Karpas-422 (cell line): ENCODE measurements around the gene RPS2. TPM values are rescaled to one million over a fixed set of nuclear protein-coding genes. Genes with fewer than 3 reads are reported as not detected.
"Not testable (repeated sequence)": the region's sequence is repeated elsewhere in the genome, so short reads cannot be mapped to it uniquely, and the experiment has no call there.

Experiments
- DNase-seq: peaks from one replicate; pipeline ENCODE4 v3.0.0-alpha.2; 2015
- H2AFZ ChIP-seq: fragments of 200-600 bp; sonication (generic); 2 replicates; pipeline ENCODE4 v1.6.1; 2014; ENCODE audit warnings: antibody characterized with exemption, low read length, mixed read lengths
- H3K27ac ChIP-seq: fragments of 200-600 bp; sonication (generic); 2 replicates; pipeline ENCODE4 v1.5.1; 2014; ENCODE audit warnings: mild to moderate bottlenecking, low read length, moderate library complexity
- H3K27me3 ChIP-seq: fragments of 200-600 bp; sonication (generic); 2 replicates; pipeline ENCODE4 v1.6.1; 2014; ENCODE audit warnings: low read length, mixed read lengths
- H3K36me3 ChIP-seq: fragments of 200-600 bp; sonication (generic); 2 replicates; pipeline ENCODE4 v1.6.1; 2014; ENCODE audit warnings: low read length, mixed read lengths; ENCODE audit not compliant: insufficient read depth
- H3K4me1 ChIP-seq: fragments of 200-600 bp; sonication (generic); 2 replicates; pipeline ENCODE4 v1.6.1; 2014; ENCODE audit warnings: mild to moderate bottlenecking, low read length, mixed read lengths
- H3K4me2 ChIP-seq: fragments of 200-600 bp; sonication (generic); 2 replicates; pipeline ENCODE4 v1.6.1; 2014; ENCODE audit warnings: low read length, low read depth, mild to moderate bottlenecking; ENCODE audit not compliant: poor library complexity, severe bottlenecking
- H3K4me3 ChIP-seq: fragments of 200-600 bp; sonication (generic); 2 replicates; pipeline ENCODE4 v1.5.1; 2014; ENCODE audit warnings: mild to moderate bottlenecking, antibody characterized with exemption, low read length, mixed read lengths
- H3K79me2 ChIP-seq: fragments of 200-600 bp; sonication (generic); 2 replicates; pipeline ENCODE4 v1.6.1; 2014; ENCODE audit warnings: mild to moderate bottlenecking, low read length, mixed read lengths
- H3K9ac ChIP-seq: fragments of 200-600 bp; sonication (generic); 2 replicates; pipeline ENCODE4 v1.6.0; 2014; ENCODE audit warnings: low read length
- H3K9me2 ChIP-seq: fragments of 200-600 bp; sonication (generic), shearing (Covaris generic); replicated peaks from 2 replicates; pipeline ENCODE4 v1.6.0; 2014; ENCODE audit warnings: mild to moderate bottlenecking, low read length, moderate library complexity; ENCODE audit not compliant: insufficient read depth
- H3K9me3 ChIP-seq: fragments of 300-700, 200-600 bp; sonication (generic); 2 replicates; pipeline ENCODE4 v1.6.1; 2014; ENCODE audit warnings: low read length, mixed read lengths
- H4K20me1 ChIP-seq: fragments of 200-600 bp; sonication (generic); 2 replicates; pipeline ENCODE4 v1.6.1; 2014; ENCODE audit warnings: mild to moderate bottlenecking, antibody characterized with exemption, low read length, low read depth; ENCODE audit not compliant: insufficient read depth
- total RNA-seq: library from RNA; depleted of rRNA; stranded (reverse); fragments of >200 nt; shearing (Covaris generic); gene quantifications from 2 replicates; pipeline ENCODE4 v1.2.3, GENCODE V29; 2014; ENCODE audit warnings: low replicate concordance

RPS2 gene
- total RNA-seq, 1 experiment from 2014 or later: 3,837 TPM

DNA sequence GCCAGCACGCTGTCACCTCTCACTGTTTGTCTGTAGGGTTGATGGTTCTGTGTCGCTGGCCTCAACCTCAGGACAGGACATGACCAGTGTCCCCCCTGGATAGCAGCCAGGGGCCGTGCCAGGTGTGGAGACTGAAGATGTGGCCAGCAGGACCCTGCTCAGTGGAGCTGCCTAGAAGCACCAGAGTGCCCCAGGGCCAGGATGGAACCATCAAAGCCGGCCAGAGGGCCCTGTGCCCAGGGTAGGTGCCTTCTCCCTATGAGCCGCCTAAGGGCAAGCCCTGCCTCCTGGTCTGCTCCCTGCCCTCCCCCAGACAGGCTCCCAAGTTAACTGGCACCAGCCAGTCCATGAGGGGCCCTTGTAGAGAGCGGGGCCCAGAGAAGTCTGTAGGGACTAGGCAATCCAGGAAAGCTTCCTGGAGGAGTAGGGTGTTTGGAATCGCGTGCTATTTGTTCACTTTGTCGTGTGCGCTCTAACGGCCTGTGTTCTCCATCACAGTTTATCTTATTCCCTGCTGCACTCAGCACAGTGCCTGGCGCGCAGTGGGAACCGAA lies 5.8 kb downstream of the RPS2 start:
- peaks cover 17% of the 10 kb centered on the region for H3K36me3 ChIP-seq
- no peaks in the 10 kb centered on the region for H3K27me3 ChIP-seq
- H3K9me3 ChIP-seq: no peaks in the 10 kb centered on the region
- H3K4me2 ChIP-seq: peak overlapping the region; percentile 23
- H3K79me2 ChIP-seq: peaks cover 23% of the 10 kb centered on the region
- DNase-seq: no peak
- H3K4me1 ChIP-seq: peaks cover 40% of the 10 kb centered on the region
- no peak overlapping the region for H3K27ac ChIP-seq
- peaks cover 12% of the 10 kb centered on the region for H4K20me1 ChIP-seq
- no peak overlapping the region; the same call in 1 of the 2 replicates for H3K4me3 ChIP-seq
- peak overlapping the region; percentile 41 for H3K9ac ChIP-seq
- H2AFZ ChIP-seq: peak overlapping the region; percentile 72; the same call in 1 of the 2 replicates
- no peaks in the 10 kb centered on the region for H3K9me2 ChIP-seq

DNA sequence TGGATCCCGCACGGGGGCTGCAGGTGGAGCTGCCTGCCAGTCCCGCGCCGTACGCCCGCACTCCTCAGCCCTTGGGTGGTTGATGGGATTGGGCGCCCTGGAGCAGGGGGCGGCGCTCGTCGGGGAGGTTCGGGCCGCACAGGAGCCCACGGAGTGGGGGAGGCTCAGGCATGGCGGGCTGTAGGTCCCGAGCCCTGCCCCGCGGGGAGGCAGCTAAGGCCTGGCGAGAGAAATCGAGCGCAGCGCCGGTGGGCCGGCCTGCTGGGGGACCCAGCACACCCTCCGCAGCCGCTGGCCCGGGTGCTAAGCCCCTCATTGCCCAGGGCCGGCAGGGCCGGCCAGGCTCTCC lies 6.5 kb downstream of the RPS2 start:
- not testable (repeated sequence) for H3K9me3 ChIP-seq, H4K20me1 ChIP-seq, DNase-seq, H3K9ac ChIP-seq, H3K27ac ChIP-seq, H3K27me3 ChIP-seq, H3K9me2 ChIP-seq, H2AFZ ChIP-seq, H3K4me3 ChIP-seq, H3K4me2 ChIP-seq
- peaks cover 11% of the 10 kb centered on the region for H3K36me3 ChIP-seq
- peaks cover 16% of the 10 kb centered on the region for H3K79me2 ChIP-seq
- peaks cover 33% of the 10 kb centered on the region for H3K4me1 ChIP-seq

GRCh38 chr16:1957434-1958142 lies 7.0 kb downstream of the RPS2 start:
- DNase-seq, H3K27me3 ChIP-seq, H3K9ac ChIP-seq: not testable (repeated sequence)

GRCh38 chr16:1953734-1954133 lies 10.9 kb downstream of the RPS2 start:
- H3K4me1 ChIP-seq: no peaks in the 10 kb centered on the region; the same call in 1 of the 2 replicates
- no peaks in the 10 kb centered on the region for H4K20me1 ChIP-seq
- H3K4me3 ChIP-seq: no peak overlapping the region
- no peaks in the 10 kb centered on the region for H3K9me2 ChIP-seq
- no peaks in the 10 kb centered on the region for H3K79me2 ChIP-seq
- no peak for DNase-seq
- no peaks in the 10 kb centered on the region for H3K9me3 ChIP-seq
- no peak overlapping the region for H3K27ac ChIP-seq
- no peak overlapping the region for H3K4me2 ChIP-seq
- H2AFZ ChIP-seq: no peak overlapping the region
- no peaks in the 10 kb centered on the region for H3K36me3 ChIP-seq
- no peak overlapping the region for H3K9ac ChIP-seq
- H3K27me3 ChIP-seq: no peaks in the 10 kb centered on the region

More at GRCh38 chr16:1957434-1958142, 7.0 kb downstream of the RPS2 start:
- H3K27ac ChIP-seq, H3K4me2 ChIP-seq, H2AFZ ChIP-seq, H3K9me2 ChIP-seq, H3K9me3 ChIP-seq, H4K20me1 ChIP-seq, H3K36me3 ChIP-seq, H3K4me3 ChIP-seq: not testable (repeated sequence)
- peaks cover 12% of the 10 kb centered on the region for H3K79me2 ChIP-seq
- peaks cover 28% of the 10 kb centered on the region for H3K4me1 ChIP-seq

DNA sequence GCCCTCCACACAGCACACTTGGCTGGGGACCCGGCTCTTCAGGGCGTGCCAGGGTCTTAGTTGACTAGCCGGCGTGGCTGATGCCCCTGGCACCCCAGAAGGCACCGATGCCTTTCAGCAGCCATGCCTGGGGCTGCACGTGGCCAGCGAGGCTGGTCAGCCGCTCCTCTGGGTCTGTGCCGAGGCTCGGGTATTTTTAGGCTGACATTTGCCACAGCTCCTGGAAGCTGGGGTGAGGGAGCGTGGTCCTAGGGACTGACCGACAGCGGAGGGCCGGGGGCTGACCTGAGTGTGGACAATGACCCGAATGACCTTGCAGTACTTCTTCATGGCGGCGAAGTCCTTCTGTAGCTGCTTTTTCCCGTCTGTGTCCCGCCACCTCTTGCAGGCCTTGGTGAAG lies 14.1 kb downstream of the RPS2 start:
- no peaks in the 10 kb centered on the region for H3K79me2 ChIP-seq
- H3K27ac ChIP-seq: no peak overlapping the region
- H3K4me1 ChIP-seq: no peaks in the 10 kb centered on the region
- H3K9ac ChIP-seq: no peak overlapping the region
- H3K4me2 ChIP-seq: no peak overlapping the region
- H3K27me3 ChIP-seq: no peaks in the 10 kb centered on the region
- no peak overlapping the region for H2AFZ ChIP-seq
- H3K9me3 ChIP-seq: no peaks in the 10 kb centered on the region
- no peak overlapping the region for H3K4me3 ChIP-seq
- no peaks in the 10 kb centered on the region for H3K36me3 ChIP-seq
- no peak for DNase-seq
- H3K9me2 ChIP-seq: no peaks in the 10 kb centered on the region
- H4K20me1 ChIP-seq: no peaks in the 10 kb centered on the region

- Histone ChIP-seq H3K4me2 (no peak overlapping the region), H3K27ac (no peak overlapping the region), H3K9ac (no peak overlapping the region), H3K4me1 (no peaks in the 10 kb centered on the region), H3K9me3 (no peaks in the 10 kb centered on the region), H3K79me2 (no peaks in the 10 kb centered on the region), H3K27me3 (no peaks in the 10 kb centered on the region), H2AFZ (no peak overlapping the region), H3K4me3 (no peak overlapping the region), H3K36me3 (no peaks in the 10 kb centered on the region), H3K9me2 (no peaks in the 10 kb centered on the region), H4K20me1 (no peaks in the 10 kb centered on the region)
- DNase-seq: no peak
Observed at GRCh38 chr16:1950047-1950446, 14.6 kb downstream of the RPS2 start.

DNA sequence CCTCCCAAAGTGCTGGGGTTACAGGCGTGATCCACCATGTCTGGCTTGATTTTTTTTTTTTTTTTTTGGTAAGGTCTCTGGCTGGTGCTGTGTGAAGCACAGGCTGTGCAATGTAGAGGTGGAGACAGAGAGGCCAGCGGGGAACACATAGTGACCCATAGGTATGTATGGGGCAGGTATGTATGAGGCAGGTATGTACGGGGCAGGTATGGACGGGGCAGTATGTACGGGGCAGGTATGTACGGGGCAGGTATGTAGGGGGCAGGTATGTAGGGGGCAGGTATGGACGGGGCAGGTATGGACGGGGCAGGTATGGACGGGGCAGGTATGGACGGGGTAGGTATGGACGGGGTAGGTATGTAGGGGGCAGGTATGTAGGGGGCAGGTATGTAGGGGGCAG lies 15.1 kb downstream of the RPS2 start:
- no peak overlapping the region for H3K27ac ChIP-seq
- H3K79me2 ChIP-seq: no peaks in the 10 kb centered on the region
- H3K9me2 ChIP-seq: no peaks in the 10 kb centered on the region
- no peaks in the 10 kb centered on the region for H4K20me1 ChIP-seq
- no peak overlapping the region for H3K9ac ChIP-seq
- no peak overlapping the region for H3K4me3 ChIP-seq
- no peaks in the 10 kb centered on the region for H3K36me3 ChIP-seq
- H2AFZ ChIP-seq: no peak overlapping the region
- no peaks in the 10 kb centered on the region for H3K27me3 ChIP-seq
- no peaks in the 10 kb centered on the region for H3K4me1 ChIP-seq
- H3K4me2 ChIP-seq: no peak overlapping the region
- no peaks in the 10 kb centered on the region for H3K9me3 ChIP-seq
- no peak for DNase-seq

DNA sequence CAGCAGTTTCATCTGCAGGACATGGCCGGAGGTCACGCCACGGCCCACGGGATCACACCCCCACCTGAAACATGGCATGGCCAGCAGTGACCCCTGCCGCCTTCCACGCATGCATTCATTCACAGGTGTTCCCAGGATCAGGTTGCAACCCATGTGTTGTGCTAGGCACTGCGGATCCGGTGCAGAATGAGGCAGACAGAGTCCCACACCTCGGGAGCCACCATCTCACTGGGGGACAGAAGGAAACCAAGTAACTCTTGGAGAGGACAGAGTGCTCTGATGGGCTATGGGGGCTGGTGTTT lies 17.3 kb downstream of the RPS2 start:
- no peaks in the 10 kb centered on the region for H3K9me3 ChIP-seq
- no peak for DNase-seq
- H3K27ac ChIP-seq: no peak overlapping the region
- no peak overlapping the region for H3K9ac ChIP-seq
- H3K36me3 ChIP-seq: no peaks in the 10 kb centered on the region
- H3K79me2 ChIP-seq: no peaks in the 10 kb centered on the region
- no peaks in the 10 kb centered on the region for H3K27me3 ChIP-seq
- H2AFZ ChIP-seq: no peak overlapping the region
- H4K20me1 ChIP-seq: no peaks in the 10 kb centered on the region; the same call in 1 of the 2 replicates
- peaks cover 11% of the 10 kb centered on the region for H3K4me1 ChIP-seq
- no peak overlapping the region for H3K4me2 ChIP-seq
- no peak overlapping the region for H3K4me3 ChIP-seq
- H3K9me2 ChIP-seq: no peaks in the 10 kb centered on the region
